VCaP (cell line): ENCODE data around the gene OGFOD1.
A peak's percentile ranks its signal among the peaks of the same experiment; 100 is the strongest.

Experiments
- H3K27ac ChIP-seq: fragments of 450-650 bp; 2 replicates; pipeline ENCODE4 v1.5.1; 2017
- CTCF ChIP-seq: fragments of 450-650 bp; conservative IDR thresholded peaks from 2 replicates; pipeline ENCODE4 v1.5.1; 2017; ENCODE audit warnings: mild to moderate bottlenecking, moderate library complexity

The OGFOD1 gene

GRCh38 chr16:56470666-56471065 lies 19.3 kb downstream of the OGFOD1 start:
- TF ChIP-seq CTCF, result no peak
- peak overlapping the region; percentile 41 for H3K27ac ChIP-seq

GRCh38 chr16:56475201-56475600 lies 23.8 kb downstream of the OGFOD1 start:
- no peak overlapping the region for H3K27ac ChIP-seq
- no peak for TF ChIP-seq CTCF

- no peak overlapping the region for H3K27ac ChIP-seq
Observed at GRCh38 chr16:56477096-56477878, 25.9 kb downstream of the OGFOD1 start.

GRCh38 chr16:56478281-56479049 lies 27.1 kb downstream of the OGFOD1 start:
- no peak overlapping the region for H3K27ac ChIP-seq
- no peak for TF ChIP-seq CTCF

More at GRCh38 chr16:56477096-56477878, 25.9 kb downstream of the OGFOD1 start:
- TF ChIP-seq CTCF, result no peak

- no peak for TF ChIP-seq CTCF
- no peak overlapping the region for H3K27ac ChIP-seq
Observed at GRCh38 chr16:56479469-56479868, 28.1 kb downstream of the OGFOD1 start.

- H3K27ac ChIP-seq, result no peak overlapping the region
- TF ChIP-seq CTCF, result no peak
Observed at GRCh38 chr16:56480776-56481467, 29.6 kb downstream of the OGFOD1 start.

- no peak overlapping the region for H3K27ac ChIP-seq
- TF ChIP-seq CTCF, result no peak
Observed at GRCh38 chr16:56481468-56482122, 30.2 kb downstream of the OGFOD1 start.
